ENCODE data around the gene MIS12. TPM values are rescaled to one million over a fixed set of nuclear protein-coding genes. Genes with fewer than 3 reads are reported as not detected.

Gene MIS12, protein sequence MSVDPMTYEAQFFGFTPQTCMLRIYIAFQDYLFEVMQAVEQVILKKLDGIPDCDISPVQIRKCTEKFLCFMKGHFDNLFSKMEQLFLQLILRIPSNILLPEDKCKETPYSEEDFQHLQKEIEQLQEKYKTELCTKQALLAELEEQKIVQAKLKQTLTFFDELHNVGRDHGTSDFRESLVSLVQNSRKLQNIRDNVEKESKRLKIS
- polyA plus RNA-seq (ENCODE audit: insufficient read length in 10 of 10) = 10 to 100 TPM; 19.1 to 28.4 (median 24.1) TPM
- long read RNA-seq, donor 1, partial matches to known transcripts = 0 of 4 reads
- long read RNA-seq, donor 1, other reads (novel, unspliced or antisense) = 0 of 4 reads
- long read RNA-seq, donor 2, partial matches to known transcripts = 0 of 3 reads
- long read RNA-seq, donor 2, other reads (novel, unspliced or antisense) = 0 of 3 reads
- long read RNA-seq, donor 3 = 0 reads
- long read RNA-seq, donor 4, partial matches to known transcripts = 0 of 2 reads
- long read RNA-seq, donor 4, other reads (novel, unspliced or antisense) = 0 of 2 reads
- long read RNA-seq, donor 5, transcript MIS12-202 (2 exons, 2,204 nt) = major isoform, 5 of 13 reads
- long read RNA-seq, donor 5, partial matches to known transcripts = 6 of 13 reads
- long read RNA-seq, donor 5, other reads (novel, unspliced or antisense) = 0 of 13 reads
- long read RNA-seq, donor 6, transcript MIS12-202 (2 exons, 2,204 nt) = major isoform, 5 of 7 reads
- long read RNA-seq, donor 6, partial matches to known transcripts = 0 of 7 reads
- long read RNA-seq, donor 6, other reads (novel, unspliced or antisense) = 0 of 7 reads
- long read RNA-seq, donor 7, partial matches to known transcripts = 0 of 3 reads
- long read RNA-seq, donor 7, other reads (novel, unspliced or antisense) = 0 of 3 reads
- long read RNA-seq, donor 8, partial matches to known transcripts = 0 of 1 reads
- long read RNA-seq, donor 8, other reads (novel, unspliced or antisense) = 0 of 1 reads
- long read RNA-seq, donor 9, partial matches to known transcripts = 0 of 1 reads
- long read RNA-seq, donor 9, other reads (novel, unspliced or antisense) = 0 of 1 reads

- peak; percentile 98 to 100 (median 99) for DNase-seq
Measured at GRCh38 chr17:5486206-5487124, at the start of gene MIS12. Gene MIS12, plus strand, starts transcription at chr17:5486566. Its CDS starts 2,297 bp downstream, at chr17:5488863.

- DNase-seq = no peak
Measured at GRCh38 chr17:5437721-5438317, 48.5 kb upstream of the MIS12 start.

DNA sequence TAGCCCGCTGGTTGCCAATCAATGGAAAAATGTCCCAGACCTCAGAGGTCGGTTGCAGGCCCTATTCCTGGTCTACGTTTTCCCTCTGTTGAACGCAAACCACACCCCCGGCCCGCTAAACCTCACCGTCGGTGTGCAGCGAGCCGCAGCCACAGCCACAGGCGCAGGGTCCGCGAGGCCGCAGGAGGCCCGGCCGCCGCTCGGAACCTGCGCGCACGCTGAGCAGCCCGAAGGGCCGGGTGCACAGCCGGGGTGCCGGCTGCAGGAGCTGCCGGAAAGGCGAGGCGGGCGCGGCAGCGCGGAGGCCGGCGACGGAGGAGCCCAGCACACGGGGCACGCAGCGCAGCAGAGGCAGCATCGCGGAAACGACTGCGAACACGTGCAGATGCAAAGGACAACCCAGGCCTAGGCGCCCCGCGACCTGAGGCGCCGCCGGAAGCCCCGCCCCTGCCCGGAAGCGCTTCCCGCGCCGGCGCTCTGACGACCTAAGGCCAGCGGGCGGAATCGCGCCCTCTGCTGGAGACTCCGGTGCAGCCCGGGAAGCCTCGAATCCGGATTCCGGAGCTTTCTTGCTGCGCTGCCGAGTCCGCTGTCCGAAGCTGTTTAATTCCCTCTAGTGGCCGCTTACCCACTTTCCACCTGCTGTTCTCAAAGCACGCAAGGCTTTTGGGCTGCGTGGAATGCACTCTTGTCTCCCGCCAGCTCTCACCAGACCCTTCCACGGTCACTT lies 47.5 kb upstream of the MIS12 start, which contains the start of gene C1QBP:
Gene C1QBP (minus strand): TSS at position 440 of the 730 bp plus-strand sequence. CDS start 82 bp downstream, at position 358.
- DNase-seq = peak; percentile 91 to 97 (median 96)

DNA sequence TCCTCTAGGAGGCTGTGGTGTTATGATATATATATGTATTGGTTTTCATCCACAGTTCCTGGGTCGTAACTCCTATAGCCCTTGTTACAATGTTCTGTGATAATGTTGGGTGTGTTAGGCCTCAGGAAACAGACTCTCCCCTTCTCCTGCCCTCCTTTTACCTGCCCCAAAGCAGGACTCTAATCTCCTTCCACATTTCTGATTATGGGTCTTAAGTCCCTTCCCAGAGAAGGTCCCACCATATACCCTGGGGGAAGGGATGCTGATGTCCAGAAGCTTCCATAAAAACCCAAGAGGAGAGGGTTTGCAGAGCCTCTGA lies 47.0 kb upstream of the MIS12 start:
- DNase-seq = no peak

DNA sequence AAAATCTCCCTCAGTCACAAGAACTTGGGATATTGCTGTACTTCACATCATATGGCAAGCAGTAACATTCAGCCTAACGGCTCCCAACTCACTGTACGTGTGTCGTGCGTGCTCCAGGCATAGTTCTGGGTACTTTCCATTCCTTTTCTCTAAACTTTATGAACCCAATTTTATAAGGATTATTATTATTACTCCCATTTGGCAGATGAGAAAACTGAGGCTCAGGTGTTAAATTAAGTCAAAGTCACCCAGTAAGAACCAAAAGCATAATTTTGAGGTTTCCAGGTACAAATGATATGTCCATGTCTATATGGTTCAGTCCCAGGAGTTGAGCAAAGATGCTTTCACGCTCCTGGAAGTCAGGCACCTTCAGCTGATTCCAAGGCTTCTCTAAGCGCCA lies 42.6 kb upstream of the MIS12 start:
- no peak for DNase-seq

- no peak for DNase-seq
Measured at GRCh38 chr17:5444209-5444608, 42.2 kb upstream of the MIS12 start.

- DNase-seq = no peak
Measured at GRCh38 chr17:5446786-5447185, 39.6 kb upstream of the MIS12 start.

- no peak for DNase-seq
Measured at GRCh38 chr17:5464717-5465507, 21.5 kb upstream of the MIS12 start.

DNA sequence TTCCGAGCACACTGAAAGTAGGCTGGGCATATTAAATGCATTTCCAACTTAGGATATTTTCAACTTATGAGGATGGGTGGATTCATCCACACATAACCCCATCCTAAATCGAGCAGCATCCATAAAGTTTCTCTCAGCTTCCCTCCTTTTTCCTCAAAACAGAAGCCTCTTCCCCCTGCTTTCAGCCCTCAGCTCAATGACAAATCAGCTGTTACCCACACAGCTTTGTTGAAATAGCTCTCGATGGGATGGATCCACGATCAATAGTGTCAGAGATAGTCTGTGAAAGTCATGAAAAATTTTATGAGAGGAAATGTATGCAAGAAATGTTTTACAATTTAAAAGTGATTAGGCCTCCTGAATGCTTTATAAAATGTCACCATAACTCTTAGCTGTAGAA lies 20.1 kb upstream of the MIS12 start:
- DNase-seq = no peak

DNA sequence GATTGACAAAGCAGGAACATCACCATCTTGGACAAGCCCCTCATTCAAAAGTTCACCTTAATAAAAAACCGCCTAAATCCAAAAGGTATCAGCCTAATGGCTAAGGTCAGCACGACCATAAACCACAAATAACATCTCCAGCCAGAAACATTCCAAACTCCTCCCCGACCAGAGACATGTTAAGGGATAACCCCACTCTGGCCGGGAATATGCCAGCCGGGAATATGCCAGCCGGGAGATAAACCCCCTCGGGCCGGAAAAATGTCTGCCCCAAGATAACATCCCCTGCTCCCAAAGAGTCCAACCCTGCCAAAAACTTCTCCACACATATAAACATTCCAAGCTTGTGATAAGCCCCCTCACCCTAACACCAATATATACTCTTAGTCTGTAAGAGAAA lies 18.9 kb upstream of the MIS12 start:
- DNase-seq = no peak

DNA sequence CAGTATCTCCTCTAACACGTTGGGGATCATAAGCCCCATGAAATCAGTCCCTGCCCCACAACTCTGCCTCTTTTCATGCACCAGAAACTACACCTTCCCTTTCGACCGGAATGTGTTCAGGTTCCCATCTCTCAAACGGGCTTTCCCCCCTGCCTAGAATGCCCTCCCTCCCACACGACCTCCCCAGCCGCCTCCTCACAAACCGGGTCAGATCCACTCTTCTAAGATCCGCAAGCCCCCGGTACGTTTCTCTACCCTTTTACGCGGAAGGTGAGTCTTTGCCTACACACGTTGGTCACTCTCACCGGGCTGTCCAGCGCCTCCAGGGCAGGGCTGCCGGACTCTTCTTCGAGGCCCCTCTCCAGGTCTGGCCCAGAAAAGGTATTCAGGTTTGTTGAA lies 18.3 kb upstream of the MIS12 start:
- peak in 1 of 3 donors; percentile 35 for DNase-seq

DNA sequence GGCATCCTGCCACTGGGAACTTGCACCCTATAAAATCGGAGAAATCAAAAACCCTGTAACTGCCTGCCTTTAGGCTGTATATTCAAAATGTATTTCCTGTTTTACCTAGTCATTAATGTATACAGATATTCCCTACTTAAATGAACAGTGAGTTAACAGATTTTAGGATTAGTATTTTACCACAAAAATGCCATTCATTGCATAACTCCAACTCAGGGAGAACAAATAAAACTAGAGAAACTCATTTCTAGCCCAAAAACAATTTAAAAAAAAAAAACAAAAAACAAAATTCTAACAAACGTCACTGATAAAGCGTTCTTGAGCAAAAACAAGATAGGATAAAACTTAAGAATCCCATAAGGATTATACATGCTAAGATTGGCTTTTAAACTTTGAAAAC lies 13.9 kb upstream of the MIS12 start:
- no peak for DNase-seq

DNA sequence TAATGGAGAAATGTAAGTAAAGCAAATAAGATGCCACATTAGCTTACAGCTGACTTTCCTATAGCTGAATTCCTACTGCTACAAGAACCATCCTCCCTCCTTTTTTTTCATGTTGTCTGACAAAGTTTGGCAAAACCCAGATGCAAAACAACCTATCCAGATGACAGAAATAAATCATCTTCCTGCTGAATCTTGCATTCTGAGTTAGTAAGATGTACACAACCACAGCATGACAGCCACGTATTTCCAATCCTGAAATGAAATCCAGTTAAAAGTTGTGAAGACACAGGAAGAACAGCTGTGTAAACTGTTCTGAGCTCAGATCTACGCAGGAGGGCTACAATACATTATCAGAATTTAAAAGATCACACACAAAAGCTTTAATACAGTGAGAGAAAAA lies 12.5 kb upstream of the MIS12 start:
- no peak for DNase-seq

DNA sequence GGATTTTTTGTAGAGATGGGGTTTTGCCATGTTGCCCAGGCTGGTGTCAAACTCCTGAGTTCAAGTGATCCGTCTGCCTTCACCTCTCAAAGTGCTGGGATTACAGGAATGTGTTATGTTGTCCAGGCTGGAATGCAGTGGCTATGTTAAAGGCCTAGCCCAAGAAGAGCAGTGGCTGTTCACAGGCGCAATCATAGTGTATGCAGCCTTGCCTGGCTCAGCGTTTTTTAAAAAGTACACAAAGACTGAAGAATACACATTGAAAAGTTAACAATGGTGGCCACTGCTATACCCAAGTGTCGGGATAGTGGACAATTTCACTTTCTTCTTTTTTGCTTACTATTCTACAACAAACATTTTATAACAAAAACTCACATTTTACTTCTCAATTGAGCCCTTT lies 7.4 kb upstream of the MIS12 start:
- no peak for DNase-seq

GRCh38 chr17:5480962-5481361 lies 5.4 kb upstream of the MIS12 start:
- DNase-seq = no peak

GRCh38 chr17:5481451-5481850 lies 4.9 kb upstream of the MIS12 start:
- no peak for DNase-seq

DNA sequence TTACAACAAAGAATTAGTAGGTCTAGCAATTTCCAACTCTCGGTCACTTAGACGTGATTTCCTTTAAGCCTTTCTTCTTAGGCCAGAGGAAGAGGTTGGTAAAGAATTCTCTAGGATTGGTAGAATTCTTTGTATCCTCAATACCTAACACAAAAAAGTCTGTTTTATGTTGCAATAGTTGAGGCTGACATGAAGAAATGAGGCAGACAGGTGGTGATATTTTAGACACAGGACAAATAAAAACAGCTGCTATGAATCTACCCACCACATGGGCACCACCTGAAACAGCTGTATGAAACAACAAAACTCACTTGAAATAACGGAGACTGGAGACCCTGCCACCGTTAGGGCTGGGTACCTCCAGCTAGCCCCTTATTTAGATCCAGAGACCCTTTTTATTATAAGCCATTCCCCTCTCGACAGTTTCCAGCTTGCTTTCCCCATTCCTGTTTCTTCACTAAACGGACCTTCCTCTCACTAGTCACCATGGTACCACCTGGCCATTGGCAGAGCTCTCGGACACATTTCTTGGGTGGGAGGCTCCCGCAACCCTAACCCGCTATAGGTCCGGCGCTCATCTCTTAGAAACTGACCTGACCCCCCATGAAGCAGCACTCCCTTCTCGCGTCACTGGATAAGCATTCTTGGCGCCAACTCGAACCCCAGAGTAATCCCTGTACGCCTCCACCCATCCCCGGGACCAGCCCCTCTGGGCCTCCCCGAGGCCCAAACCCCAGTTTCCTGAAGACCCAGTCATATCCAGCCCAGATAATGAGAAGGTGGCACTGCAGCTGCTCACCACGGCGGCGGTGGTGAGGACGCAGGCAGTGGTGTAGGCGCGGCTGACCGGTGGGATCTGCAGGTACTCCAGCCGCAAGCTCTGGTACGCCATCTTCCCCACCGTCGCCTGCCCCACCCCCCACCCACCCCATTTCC lies 828 bp upstream of the MIS12 start, which contains the start of gene DERL2:
Gene DERL2 (minus strand): TSS at position 909 of the 936 bp plus-strand sequence. CDS start 17 bp downstream, at position 892.
- DNase-seq = peak in 1 of 3 donors; percentile 9

GRCh38 chr17:5488752-5489151 lies 2.4 kb downstream of the MIS12 start:
- DNase-seq = no peak
